HFFc6 (cell line): ENCODE measurements around the gene MCTP1. TPM values are rescaled to one million over a fixed set of nuclear protein-coding genes. Genes with fewer than 3 reads are reported as not detected.

Source experiments
- DNase-seq: peaks from one replicate; pipeline ENCODE4 v3.0.0-alpha.2; 2018
- H3K27ac Mint-ChIP-seq: 2 replicates; pipeline ENCODE4 v1.8.0; 2020; ENCODE audit warnings: mild to moderate bottlenecking, mixed read lengths
- H3K27me3 Mint-ChIP-seq: 2 replicates; pipeline ENCODE4 v1.8.0; 2021; ENCODE audit warnings: mild to moderate bottlenecking, moderate library complexity, mixed read lengths; ENCODE audit not compliant: insufficient read depth
- H3K36me3 Mint-ChIP-seq: 2 replicates; pipeline ENCODE4 v1.8.0; 2021; ENCODE audit warnings: low read depth, mixed read lengths
- H3K4me1 Mint-ChIP-seq: 2 replicates; pipeline ENCODE4 v1.8.0; 2020; ENCODE audit warnings: low read depth, mixed read lengths
- H3K4me3 Mint-ChIP-seq: 2 replicates; pipeline ENCODE4 v1.8.0; 2020; ENCODE audit warnings: mild to moderate bottlenecking, moderate library complexity, mixed read lengths
- H3K9me3 Mint-ChIP-seq: 2 replicates; pipeline ENCODE4 v1.8.0; 2020; ENCODE audit warnings: mild to moderate bottlenecking, mixed read lengths
- CTCF ChIP-seq: fragments of 200-600 bp; sonication (generic); IDR thresholded peaks from 2 replicates; pipeline ENCODE4 v1.5.0; 2021; ENCODE audit warnings: antibody characterized with exemption, mild to moderate bottlenecking
- total RNA-seq, 6 experiments: library from RNA; stranded (reverse); fragmentation: NEBNext Ultra II Directional; extraction: Animal tissue kit (Norgen Biotek cat#: 25700); gene quantifications; 2 replicates in 1 of 6; 3 replicates in 5 of 6; pipeline ENCODE4 v1.2.3, GENCODE V29; 2021

The MCTP1 gene
- total RNA-seq, 6 experiments from 2014 or later, result 1.0 to 5.2 (median 3.9) TPM

- Mint-ChIP-seq H3K36me3 (no peaks in the 10 kb centered on the region), H3K4me1 (peaks cover 31% of the 10 kb centered on the region), H3K27me3 (no peaks in the 10 kb centered on the region; the same call in 1 of the 2 replicates), H3K4me3 (no peak overlapping the region), H3K9me3 (no peaks in the 10 kb centered on the region), H3K27ac (no peak overlapping the region)
- no peak for TF ChIP-seq CTCF
- no peak for DNase-seq
These were observed 612.1 kb downstream of the MCTP1 start for GRCh38 chr5:94672746-94673145.

GRCh38 chr5:94670726-94671125, 614.2 kb downstream of the MCTP1 start:
- H3K9me3 Mint-ChIP-seq, result no peaks in the 10 kb centered on the region
- H3K27ac Mint-ChIP-seq, result no peak overlapping the region
- no peak for DNase-seq
- TF ChIP-seq CTCF, result no peak
- H3K4me1 Mint-ChIP-seq, result peaks cover 31% of the 10 kb centered on the region
- no peaks in the 10 kb centered on the region for H3K36me3 Mint-ChIP-seq
- no peaks in the 10 kb centered on the region; the same call in 1 of the 2 replicates for H3K27me3 Mint-ChIP-seq
- H3K4me3 Mint-ChIP-seq, result no peak overlapping the region

GRCh38 chr5:94667937-94668336, 617.0 kb downstream of the MCTP1 start:
- no peak for DNase-seq
- Mint-ChIP-seq H3K27ac (no peak overlapping the region), H3K36me3 (no peaks in the 10 kb centered on the region), H3K27me3 (no peaks in the 10 kb centered on the region; the same call in 1 of the 2 replicates), H3K9me3 (no peaks in the 10 kb centered on the region), H3K4me3 (no peak overlapping the region), H3K4me1 (peaks cover 22% of the 10 kb centered on the region; the same call in 1 of the 2 replicates)
- TF ChIP-seq CTCF, result no peak

- no peak for DNase-seq
- Mint-ChIP-seq H3K27me3 (no peaks in the 10 kb centered on the region), H3K4me1 (no peaks in the 10 kb centered on the region), H3K4me3 (no peak overlapping the region), H3K9me3 (peaks cover 24% of the 10 kb centered on the region), H3K27ac (no peak overlapping the region), H3K36me3 (peaks cover 36% of the 10 kb centered on the region)
- TF ChIP-seq CTCF, result no peak
These were observed 623.8 kb downstream of the MCTP1 start for GRCh38 chr5:94661086-94661485.

GRCh38 chr5:94660506-94660905, 624.4 kb downstream of the MCTP1 start:
- Mint-ChIP-seq H3K27me3 (no peaks in the 10 kb centered on the region), H3K4me1 (no peaks in the 10 kb centered on the region), H3K9me3 (peaks cover 27% of the 10 kb centered on the region), H3K4me3 (no peak overlapping the region), H3K36me3 (peaks cover 42% of the 10 kb centered on the region), H3K27ac (no peak overlapping the region)
- DNase-seq, result no peak
- no peak for TF ChIP-seq CTCF

GRCh38 chr5:94658272-94658671, 626.6 kb downstream of the MCTP1 start:
- no peak overlapping the region for H3K27ac Mint-ChIP-seq
- no peak for DNase-seq
- no peak for TF ChIP-seq CTCF
- peaks cover 62% of the 10 kb centered on the region for H3K36me3 Mint-ChIP-seq
- no peak overlapping the region for H3K4me3 Mint-ChIP-seq
- H3K4me1 Mint-ChIP-seq, result no peaks in the 10 kb centered on the region
- H3K27me3 Mint-ChIP-seq, result no peaks in the 10 kb centered on the region
- peaks cover 34% of the 10 kb centered on the region for H3K9me3 Mint-ChIP-seq
